IMR-90 (cell line): ENCODE data around the gene KIF3B. TPM values are rescaled to one million over a fixed set of nuclear protein-coding genes. Genes with fewer than 3 reads are reported as not detected.

ENCODE experiments used
- ATAC-seq: fragments of 200-7000 bp; cut with Tn5 transposase; 2 replicates; pipeline ENCODE4 v1.9.1; 2020; ENCODE audit warnings: low read depth, mild to moderate bottlenecking, moderate library complexity
- BruUV-seq: library from RNA; stranded (reverse); fragments of 400-500 nt; replicated peaks from 2 replicates; lab custom pipeline; 2021; lab: Mats Ljungman, UMichigan
- CTCF ChIA-PET: fragments of 300-600 bp; formaldehyde crosslinking; extraction: SDS; loops from one replicate; lab custom pipeline; 2021; ENCODE audit warnings: antibody characterized with exemption; lab: Yijun Ruan, JAX
- POLR2A ChIA-PET: fragments of 300-600 bp; sonication (Branson Sonifier 250); formaldehyde crosslinking; loops from one replicate; lab custom pipeline; 2022; ENCODE audit warnings: antibody characterized with exemption; ENCODE audit not compliant: unreplicated experiment; lab: Charles Lee
- DNase-seq: peaks from one replicate; pipeline ENCODE4 v3.0.0; 2013
- H2AFZ ChIP-seq: replicated peaks from 2 replicates; pipeline ENCODE3; 2013; ENCODE audit warnings: low read length, mild to moderate bottlenecking; ENCODE audit not compliant: poor library complexity
- H2AK5ac ChIP-seq: 2 replicates; pipeline ENCODE4 v1.6.1; 2013; ENCODE audit warnings: low read depth, low read length, inconsistent platforms
- H2AK9ac ChIP-seq: replicated peaks from 2 replicates; pipeline ENCODE3; 2013; ENCODE audit warnings: mild to moderate bottlenecking, low read depth, low read length, moderate library complexity; ENCODE audit not compliant: poor library complexity
- H2BK120ac ChIP-seq: 2 replicates; pipeline ENCODE4 v1.6.1; 2013; ENCODE audit warnings: low read depth, low read length, inconsistent platforms
- H2BK15ac ChIP-seq: 3 replicates; pipeline ENCODE4 v1.6.1; 2013; ENCODE audit warnings: low read depth, low read length, inconsistent platforms
- H2BK20ac ChIP-seq: 2 replicates; pipeline ENCODE4 v1.6.1; 2013; ENCODE audit warnings: low read depth, mild to moderate bottlenecking, inconsistent platforms, low read length, moderate library complexity
- H2BK5ac ChIP-seq: 2 replicates; pipeline ENCODE4 v1.6.1; 2013; ENCODE audit warnings: mild to moderate bottlenecking, low read depth, low read length, inconsistent platforms; ENCODE audit not compliant: poor library complexity, severe bottlenecking
- H3K14ac ChIP-seq: replicated peaks from 2 replicates; pipeline ENCODE4 v1.6.1; 2013; ENCODE audit warnings: low read depth, low read length, inconsistent platforms
- H3K18ac ChIP-seq: 2 replicates; pipeline ENCODE4 v1.6.1; 2013; ENCODE audit warnings: low read depth, low read length, control low read depth
- H3K23ac ChIP-seq: 2 replicates; pipeline ENCODE4 v1.6.1; 2013; ENCODE audit warnings: low read depth, low read length, inconsistent platforms
- H3K27ac ChIP-seq: 2 replicates; pipeline ENCODE4 v1.5.1; 2013; ENCODE audit warnings: mild to moderate bottlenecking, control low read depth, low read length; ENCODE audit not compliant: insufficient read depth
- H3K27me3 ChIP-seq: 2 replicates; pipeline ENCODE4 v1.6.1; 2013; ENCODE audit warnings: low read length; ENCODE audit not compliant: control insufficient read depth, insufficient read depth
- H3K36me3 ChIP-seq: 2 replicates; pipeline ENCODE4 v1.6.1; 2013; ENCODE audit warnings: low read length, mixed read lengths; ENCODE audit not compliant: control insufficient read depth, insufficient read depth
- H3K4ac ChIP-seq: 2 replicates; pipeline ENCODE4 v1.6.1; 2013; ENCODE audit warnings: low read depth, low read length, inconsistent platforms
- H3K4me1 ChIP-seq: 2 replicates; pipeline ENCODE4 v1.6.1; 2013; ENCODE audit warnings: low read length, mixed read lengths; ENCODE audit not compliant: control insufficient read depth, insufficient read depth
- H3K4me2 ChIP-seq: 2 replicates; pipeline ENCODE4 v1.6.1; 2013; ENCODE audit warnings: low read depth, mild to moderate bottlenecking, control low read depth, low read length, moderate library complexity
- H3K4me3 ChIP-seq: 2 replicates; pipeline ENCODE4 v1.5.1; 2013; ENCODE audit warnings: low read depth, mild to moderate bottlenecking, control low read depth, low read length, moderate library complexity; ENCODE audit not compliant: insufficient read depth
- H3K56ac ChIP-seq: 2 replicates; pipeline ENCODE4 v1.6.1; 2013; ENCODE audit warnings: low read length, inconsistent platforms; ENCODE audit not compliant: insufficient read depth; ENCODE audit errors: extremely low read depth
- H3K79me1 ChIP-seq, 2 experiments: 2 replicates each; pipeline ENCODE4 v1.6.1; 2013; ENCODE audit warnings: low read length in 2 of 2, inconsistent platforms in 1 of 2, low read depth in 1 of 2
- H3K9ac ChIP-seq: 2 replicates; pipeline ENCODE4 v1.6.1; 2013; ENCODE audit warnings: low read depth, low read length, control low read depth
- H3K9me1 ChIP-seq: 2 replicates; pipeline ENCODE4 v1.6.1; 2013; ENCODE audit warnings: low read length, inconsistent platforms; ENCODE audit not compliant: insufficient read depth
- H3K9me3 ChIP-seq: 2 replicates; pipeline ENCODE4 v1.6.1; 2013; ENCODE audit warnings: low read length; ENCODE audit not compliant: control insufficient read depth, insufficient read depth
- H4K20me1 ChIP-seq: 2 replicates; pipeline ENCODE4 v1.6.1; 2013; ENCODE audit warnings: low read length, inconsistent platforms; ENCODE audit not compliant: insufficient read depth
- H4K5ac ChIP-seq: 2 replicates; pipeline ENCODE4 v1.6.1; 2013; ENCODE audit warnings: mild to moderate bottlenecking, low read depth, low read length, control low read depth
- H4K8ac ChIP-seq, 2 experiments: 2 replicates each; pipeline ENCODE4 v1.6.1; 2013; ENCODE audit warnings: low read depth in 2 of 2, low read length in 2 of 2, control low read depth in 1 of 2, inconsistent platforms in 1 of 2
- H4K91ac ChIP-seq: 2 replicates; pipeline ENCODE4 v1.6.1; 2013; ENCODE audit warnings: low read depth, low read length, inconsistent platforms; ENCODE audit not compliant: insufficient read depth
- CHD1 ChIP-seq: IDR thresholded peaks from 2 replicates; pipeline ENCODE4 v1.6.1; 2012; ENCODE audit warnings: low read depth, low read length, improper control_type of control experiment
- ELK1 ChIP-seq: fragments of 150-350 bp; IDR thresholded peaks from 2 replicates; pipeline ENCODE4 v1.6.1; 2016; ENCODE audit warnings: low read depth, mild to moderate bottlenecking, low read length, moderate library complexity, borderline replicate concordance
- MXI1 ChIP-seq: IDR thresholded peaks from 2 replicates; pipeline ENCODE4 v1.6.1; 2012; ENCODE audit warnings: low read depth, mild to moderate bottlenecking, low read length, moderate library complexity, borderline replicate concordance
- WGBS, 2 experiments: methylation state at CpG; one replicate each; pipeline versions ENCODE4 v1.1.5 to v1.1.7; 2013; ENCODE audit warnings: missing lambda C conversion rate in 2 of 2; ENCODE audit not compliant: insufficient read length in 1 of 2; ENCODE audit errors: extremely low coverage in 2 of 2; 5-methylcytosine and 5-hydroxymethylcytosine counted together
- dilution Hi-C: fragments of 300-500 bp; cut with HindIII; formaldehyde crosslinking; loops from one replicate; pipeline ENCODE4 v1.14.3; 2018; ENCODE audit warnings: low sequenced_read_pairs; ENCODE audit not compliant: unreplicated experiment
- in situ Hi-C: fragments of 300-500 bp; cut with MboI; formaldehyde crosslinking; loops from 3 replicates; pipeline ENCODE4 v1.14.3; 2019; ENCODE audit warnings: low sequenced_read_pairs, inconsistent platforms, mixed read lengths
- intact Hi-C: fragments of 100-400 bp; cut with micrococcal nuclease; formaldehyde crosslinking; loops from 2 replicates; pipeline ENCODE4 v1.10.0; 2022
- polyA plus RNA-seq, 3 experiments: library from polyadenylated mRNA; depleted of rRNA; stranded (reverse); fragments of >200 nt; gene quantifications; 2 replicates each; pipeline ENCODE4 v1.2.3, GENCODE V29; 2012; ENCODE audit warnings: low replicate concordance in 1 of 3
- total RNA-seq: library from RNA; depleted of rRNA; stranded (reverse); fragments of >200 nt; gene quantifications from 2 replicates; pipeline ENCODE4 v1.2.3, GENCODE V29; 2012

The KIF3B gene
- total and polyA plus RNA-seq, 2 of the 4 experiments (the other 2 are of a cell fraction), result 17.1 to 28.1 TPM

- Histone ChIP-seq H2BK15ac (no peak overlapping the region), H3K4me3 (no peak overlapping the region), H3K14ac (no peak overlapping the region), H3K4me1 (peaks cover 2% of the 10 kb centered on the region; the same call in 1 of the 2 replicates), H3K79me1 (peaks cover 5 to 11% of the 10 kb centered on the region in 2 experiments; a peak in 2 of 4 replicates), H3K9ac (no peak overlapping the region), H2AFZ (no peak overlapping the region), H2BK120ac (no peak overlapping the region), H3K27me3 (no peaks in the 10 kb centered on the region), H3K4me2 (no peak overlapping the region), H3K27ac (no peak overlapping the region), H3K56ac (no peak overlapping the region), H2BK20ac (no peak overlapping the region), H2AK5ac (no peak overlapping the region), H3K9me1 (0 out of 2 replicates have a peak, but pooled peaks cover 2% of the 10 kb centered on the region), H4K8ac (no peak overlapping the region), H3K18ac (no peak overlapping the region), H3K9me3 (no peaks in the 10 kb centered on the region), H2AK9ac (no peak overlapping the region), H3K23ac (no peak overlapping the region), H2BK5ac (no peak overlapping the region), H4K20me1 (no peaks in the 10 kb centered on the region), H3K4ac (no peak overlapping the region), H3K36me3 (peaks cover 30% of the 10 kb centered on the region), H4K5ac (no peak overlapping the region), H4K91ac (no peak overlapping the region)
- POLR2A ChIA-PET, result no interaction called here
- no TSS peak for BruUV-seq
- in situ Hi-C loops (no loop called here), dilution Hi-C loops (no loop called here), intact Hi-C loops (no loop called here)
- no CpG with 5 or more reads among the region's 1 CpG for WGBS, 2 experiments
- DNase-seq, result no peak
- CTCF ChIA-PET, result no interaction called here
- TF ChIP-seq ELK1 (no peak), MXI1 (no peak), CHD1 (no peak)
- no peak for ATAC-seq
Observed at GRCh38 chr20:32314768-32315167, 37.3 kb downstream of the KIF3B start.
